Trophoblast cell (in vitro differentiated cells and primary cell): ENCODE results near the gene RABEP1.

ENCODE experiments used
- DNase-seq, 2 donors: peaks; one replicate each; pipeline ENCODE4 v3.0.0-alpha.2; 2016
- H2AFZ ChIP-seq: 2 replicates; pipeline ENCODE4 v1.6.1; 2013; ENCODE audit warnings: low read length, moderate library complexity, mild to moderate bottlenecking; ENCODE audit not compliant: insufficient read depth, poor library complexity
- H2AK5ac ChIP-seq: 2 replicates; pipeline ENCODE4 v1.6.1; 2013; ENCODE audit warnings: mild to moderate bottlenecking, low read length
- H2BK120ac ChIP-seq: 2 replicates; pipeline ENCODE4 v1.6.1; 2013; ENCODE audit warnings: low read length, mild to moderate bottlenecking, moderate library complexity; ENCODE audit not compliant: insufficient read depth, poor library complexity
- H2BK12ac ChIP-seq: 2 replicates; pipeline ENCODE4 v1.6.1; 2013; ENCODE audit warnings: mild to moderate bottlenecking, low read length, moderate library complexity
- H2BK5ac ChIP-seq: 2 replicates; pipeline ENCODE4 v1.6.1; 2013; ENCODE audit warnings: low read length, low read depth, moderate library complexity, mild to moderate bottlenecking; ENCODE audit not compliant: poor library complexity
- H3K14ac ChIP-seq: 2 replicates; pipeline ENCODE4 v1.6.1; 2013; ENCODE audit warnings: mild to moderate bottlenecking, low read length
- H3K18ac ChIP-seq: 2 replicates; pipeline ENCODE4 v1.6.1; 2013; ENCODE audit warnings: mild to moderate bottlenecking, low read length
- H3K23ac ChIP-seq: 2 replicates; pipeline ENCODE4 v1.6.1; 2013; ENCODE audit warnings: low read length
- H3K27ac ChIP-seq: 2 replicates; pipeline ENCODE4 v1.5.1; 2013; ENCODE audit warnings: low read depth, mild to moderate bottlenecking, inconsistent platforms, low read length, moderate library complexity
- H3K27me3 ChIP-seq: 2 replicates; pipeline ENCODE4 v1.6.1; 2013; ENCODE audit warnings: inconsistent platforms, mild to moderate bottlenecking, low read length, moderate library complexity; ENCODE audit not compliant: insufficient read depth
- H3K36me3 ChIP-seq, 2 experiments: 1 replicate in 1 of 2; 2 replicates in 1 of 2; pipeline ENCODE4 v1.6.1; 2013; ENCODE audit warnings: low read length in 2 of 2, mild to moderate bottlenecking in 2 of 2, moderate library complexity in 1 of 2; ENCODE audit not compliant: insufficient read depth in 2 of 2, control insufficient read depth in 1 of 2
- H3K4ac ChIP-seq: 2 replicates; pipeline ENCODE4 v1.6.1; 2013; ENCODE audit warnings: low read depth, mild to moderate bottlenecking, low read length, moderate library complexity
- H3K4me1 ChIP-seq, 2 experiments: 1 replicate in 1 of 2; 2 replicates in 1 of 2; pipeline ENCODE4 v1.6.1; 2013; ENCODE audit warnings: low read length in 2 of 2, mild to moderate bottlenecking in 2 of 2, moderate library complexity in 1 of 2; ENCODE audit not compliant: insufficient read depth in 2 of 2, control insufficient read depth in 1 of 2
- H3K4me2 ChIP-seq: 2 replicates; pipeline ENCODE4 v1.6.1; 2013; ENCODE audit warnings: inconsistent platforms, mild to moderate bottlenecking, low read length, moderate library complexity
- H3K4me3 ChIP-seq: 2 replicates; pipeline ENCODE4 v1.5.1; 2013; ENCODE audit warnings: mild to moderate bottlenecking, low read depth, low read length, inconsistent platforms
- H3K79me1 ChIP-seq: one replicate; pipeline ENCODE4 v1.6.1; 2013; ENCODE audit warnings: low read length
- H3K79me2 ChIP-seq: 2 replicates; pipeline ENCODE4 v1.6.1; 2013; ENCODE audit warnings: low read length, mild to moderate bottlenecking; ENCODE audit not compliant: control insufficient read depth, insufficient read depth, poor library complexity
- H3K9ac ChIP-seq: 2 replicates; pipeline ENCODE4 v1.6.1; 2013; ENCODE audit warnings: mild to moderate bottlenecking, low read length
- H3K9me3 ChIP-seq: 2 replicates; pipeline ENCODE4 v1.6.1; 2013; ENCODE audit warnings: low read depth, mild to moderate bottlenecking, control low read depth, inconsistent platforms, low read length; ENCODE audit not compliant: insufficient read depth
- H4K12ac ChIP-seq: 2 replicates; pipeline ENCODE4 v1.6.1; 2013; ENCODE audit warnings: low read depth, mild to moderate bottlenecking, low read length, moderate library complexity
- H4K8ac ChIP-seq: 2 replicates; pipeline ENCODE4 v1.6.1; 2013; ENCODE audit warnings: low read depth, mild to moderate bottlenecking, low read length, moderate library complexity
- H4K91ac ChIP-seq: one replicate; pipeline ENCODE4 v1.6.1; 2013; ENCODE audit warnings: low read depth, mild to moderate bottlenecking, low read length, moderate library complexity
- WGBS: extraction: QIAGEN DNeasy Blood & Tissue Kit; methylation state at CpG from one replicate; pipeline ENCODE4 v1.1.7; 2013; ENCODE audit warnings: missing lambda C conversion rate; ENCODE audit not compliant: insufficient read length, insufficient coverage; ENCODE audit errors: extremely low coverage; 5-methylcytosine and 5-hydroxymethylcytosine counted together

The RABEP1 gene

GRCh38 chr17:5422505-5422904, 140.4 kb downstream of the RABEP1 start:
- peaks cover 19 to 37% of the 10 kb centered on the region in 2 experiments for H3K36me3 ChIP-seq
- H4K12ac ChIP-seq, result no peak overlapping the region
- H3K4me3 ChIP-seq, result no peak overlapping the region
- H2BK120ac ChIP-seq, result no peak overlapping the region
- no peak overlapping the region for H3K4me2 ChIP-seq
- no peak overlapping the region for H3K14ac ChIP-seq
- no peak overlapping the region for H4K8ac ChIP-seq
- no peak overlapping the region for H3K27ac ChIP-seq
- no peak overlapping the region for H3K4ac ChIP-seq
- H2BK5ac ChIP-seq, result no peak overlapping the region
- peaks cover 18% of the 10 kb centered on the region for H3K79me2 ChIP-seq
- H3K9ac ChIP-seq, result no peak overlapping the region
- H3K79me1 ChIP-seq, result peaks cover 9% of the 10 kb centered on the region
- H3K23ac ChIP-seq, result no peak overlapping the region
- no peak overlapping the region for H2AK5ac ChIP-seq
- no peak overlapping the region for H3K18ac ChIP-seq
- no peaks in the 10 kb centered on the region for H3K27me3 ChIP-seq
- no peak overlapping the region for H2AFZ ChIP-seq
- DNase-seq, result no peak
- no peaks in the 10 kb centered on the region for H3K9me3 ChIP-seq
- no peak overlapping the region for H2BK12ac ChIP-seq
- no CpG with 5 or more reads among the region's 2 CpGs for WGBS
- peaks cover 0 to 7% of the 10 kb centered on the region in 2 experiments for H3K4me1 ChIP-seq
- H4K91ac ChIP-seq, result no peak overlapping the region

GRCh38 chr17:5424909-5425308, 142.8 kb downstream of the RABEP1 start:
- DNase-seq, result no peak
- WGBS, result no CpG with 5 or more reads among the region's 1 CpG
- H3K27ac ChIP-seq, result no peak overlapping the region
- H3K27me3 ChIP-seq, result no peaks in the 10 kb centered on the region
- H3K79me2 ChIP-seq, result peaks cover 6% of the 10 kb centered on the region
- no peak overlapping the region for H3K4ac ChIP-seq
- H2BK120ac ChIP-seq, result no peak overlapping the region
- no peak overlapping the region for H3K23ac ChIP-seq
- H4K8ac ChIP-seq, result no peak overlapping the region
- peaks cover 0 to 2% of the 10 kb centered on the region in 2 experiments for H3K4me1 ChIP-seq
- H4K91ac ChIP-seq, result no peak overlapping the region
- no peak overlapping the region for H3K18ac ChIP-seq
- H3K36me3 ChIP-seq, result peaks cover 25 to 55% of the 10 kb centered on the region in 2 experiments
- no peak overlapping the region for H3K4me3 ChIP-seq
- no peak overlapping the region for H3K4me2 ChIP-seq
- no peak overlapping the region for H2BK5ac ChIP-seq
- H2AFZ ChIP-seq, result no peak overlapping the region
- H2BK12ac ChIP-seq, result no peak overlapping the region
- no peaks in the 10 kb centered on the region for H3K9me3 ChIP-seq
- no peak overlapping the region for H3K9ac ChIP-seq
- no peak overlapping the region for H4K12ac ChIP-seq
- H3K14ac ChIP-seq, result no peak overlapping the region
- H2AK5ac ChIP-seq, result no peak overlapping the region
- H3K79me1 ChIP-seq, result peaks cover 3% of the 10 kb centered on the region

GRCh38 chr17:5425826-5426225, 143.7 kb downstream of the RABEP1 start:
- Histone ChIP-seq H3K4me3 (no peak overlapping the region), H2BK12ac (no peak overlapping the region), H3K18ac (no peak overlapping the region), H4K8ac (no peak overlapping the region), H3K23ac (no peak overlapping the region), H3K9ac (no peak overlapping the region), H2AFZ (no peak overlapping the region), H3K79me2 (no peaks in the 10 kb centered on the region), H2AK5ac (no peak overlapping the region), H3K27ac (no peak overlapping the region), H3K9me3 (no peaks in the 10 kb centered on the region), H3K4ac (no peak overlapping the region), H2BK120ac (no peak overlapping the region), H3K36me3 (peaks cover 31 to 59% of the 10 kb centered on the region in 2 experiments), H3K79me1 (no peaks in the 10 kb centered on the region), H4K91ac (no peak overlapping the region), H4K12ac (no peak overlapping the region), H3K27me3 (no peaks in the 10 kb centered on the region), H2BK5ac (no peak overlapping the region), H3K4me1 (peaks cover 0 to 2% of the 10 kb centered on the region in 2 experiments), H3K4me2 (no peak overlapping the region), H3K14ac (no peak overlapping the region)
- no CpG with 5 or more reads among the region's 3 CpGs for WGBS
- no peak for DNase-seq

GRCh38 chr17:5429191-5429887, 147.3 kb downstream of the RABEP1 start:
- Histone ChIP-seq H3K14ac (no peak overlapping the region), H3K9ac (no peak overlapping the region), H2BK120ac (no peak overlapping the region), H4K8ac (no peak overlapping the region), H2AK5ac (no peak overlapping the region), H3K23ac (no peak overlapping the region), H2BK12ac (no peak overlapping the region), H3K4me2 (no peak overlapping the region), H2AFZ (no peak overlapping the region), H3K9me3 (no peaks in the 10 kb centered on the region), H3K18ac (no peak overlapping the region), H3K4me3 (no peak overlapping the region), H3K4ac (no peak overlapping the region), H4K91ac (no peak overlapping the region), H3K36me3 (peaks cover 42 to 68% of the 10 kb centered on the region in 2 experiments), H2BK5ac (no peak overlapping the region), H3K79me2 (no peaks in the 10 kb centered on the region), H3K4me1 (no peaks in the 10 kb centered on the region), H3K27ac (no peak overlapping the region), H3K79me1 (no peaks in the 10 kb centered on the region), H3K27me3 (no peaks in the 10 kb centered on the region), H4K12ac (no peak overlapping the region)
- DNase-seq, result no peak
- no CpG with 5 or more reads among the region's 3 CpGs for WGBS
